ENCODE data around the gene CHRNA9.

Gene CHRNA9

GRCh38 chr4:40309250-40309774, 25.8 kb upstream of the CHRNA9 start:
- DNase-seq = peak; percentile 91

- DNase-seq = no peak
Observed at GRCh38 chr4:40310225-40310624, 24.9 kb upstream of the CHRNA9 start.

GRCh38 chr4:40311811-40312346, 23.3 kb upstream of the CHRNA9 start:
- no peak for DNase-seq

GRCh38 chr4:40314951-40315350, 20.2 kb upstream of the CHRNA9 start:
- DNase-seq = no peak

GRCh38 chr4:40316333-40316781, 18.8 kb upstream of the CHRNA9 start:
- DNase-seq = no peak

GRCh38 chr4:40316782-40317635, 18.1 kb upstream of the CHRNA9 start:
- DNase-seq = peak; percentile 53

- no peak for DNase-seq
Observed at GRCh38 chr4:40317916-40318658, 17.0 kb upstream of the CHRNA9 start.

- no peak for DNase-seq
Observed at GRCh38 chr4:40321574-40322275, 13.4 kb upstream of the CHRNA9 start.

GRCh38 chr4:40322811-40323210, 12.3 kb upstream of the CHRNA9 start:
- DNase-seq = no peak

GRCh38 chr4:40323866-40324265, 11.3 kb upstream of the CHRNA9 start:
- no peak for DNase-seq

- DNase-seq = peak; percentile 65
Observed at GRCh38 chr4:40325406-40326019, 9.6 kb upstream of the CHRNA9 start.

- DNase-seq = no peak
Observed at GRCh38 chr4:40327340-40327739, 7.8 kb upstream of the CHRNA9 start.

GRCh38 chr4:40328383-40328782, 6.8 kb upstream of the CHRNA9 start:
- no peak for DNase-seq

- no peak for DNase-seq
Observed at GRCh38 chr4:40329805-40330204, 5.3 kb upstream of the CHRNA9 start.

GRCh38 chr4:40330536-40330935, 4.6 kb upstream of the CHRNA9 start:
- DNase-seq = no peak

GRCh38 chr4:40331101-40331745, 3.9 kb upstream of the CHRNA9 start:
- no peak for DNase-seq

- no peak for DNase-seq
Observed at GRCh38 chr4:40331961-40332360, 3.2 kb upstream of the CHRNA9 start.

GRCh38 chr4:40333921-40334352, 1.2 kb upstream of the CHRNA9 start:
- DNase-seq = no peak

- DNase-seq = no peak
Observed at GRCh38 chr4:40335525-40335894, 377 bp downstream of the CHRNA9 start.

GRCh38 chr4:40337051-40337450, 1.9 kb downstream of the CHRNA9 start:
- DNase-seq = no peak

GRCh38 chr4:40337523-40337922, 2.4 kb downstream of the CHRNA9 start:
- no peak for DNase-seq

GRCh38 chr4:40340030-40340429, 4.9 kb downstream of the CHRNA9 start:
- no peak for DNase-seq

All from activated CD8-positive, alpha-beta memory T cell treated with anti-CD3 and anti-CD28 coated beads, Interleukin-2, amount 50 U/mL, for 4 hours (primary cell).